ENCODE results near the gene KRT1. TPM values are rescaled to one million over a fixed set of nuclear protein-coding genes. Genes with fewer than 3 reads are reported as not detected.
"Not testable (repeated sequence)": the region's sequence is repeated elsewhere in the genome, so short reads cannot be mapped to it uniquely, and the experiment has no call there.

The KRT1 gene
- total and polyA plus RNA-seq, 2 donors, result 9.3 to 507 TPM

GRCh38 chr12:52672321-52672933 is 7.8 kb downstream of the KRT1 start:
- Histone ChIP-seq H3K36me3 (ENCODE audit: control insufficient read depth in 2 of 2, insufficient read depth in 2 of 2, low read length in 1 of 2) (no peaks in the 10 kb centered on the region), H3K27ac (ENCODE audit: low read depth in 1 of 2, low read length in 1 of 2) (no peak overlapping the region), H3K27me3 (ENCODE audit: control insufficient read depth in 2 of 2, insufficient read depth in 1 of 2, low read length in 1 of 2) (peaks cover 0 to 2% of the 10 kb centered on the region in 2 donors), H3K9me3 (ENCODE audit: control insufficient read depth in 2 of 2, insufficient read depth in 1 of 2, low read length in 1 of 2) (no peaks in the 10 kb centered on the region), H3K4me3 (ENCODE audit: low read length in 2 of 2) (no peak overlapping the region), H3K4me1 (ENCODE audit: control insufficient read depth in 2 of 2, insufficient read depth in 2 of 2, low read length in 2 of 2) (no peaks in the 10 kb centered on the region)
- WGBS, result 92% methylated on average over 2 of the region's 2 CpGs
- no peak for DNase-seq (ENCODE audit: low read depth in 6 of 9, low spot score in 9 of 9)

- no peak overlapping the region for H3K27ac ChIP-seq (ENCODE audit: low read depth in 1 of 2, low read length in 1 of 2)
- over 99% methylated on average over 3 of the region's 3 CpGs for WGBS
- no peaks in the 10 kb centered on the region for H3K9me3 ChIP-seq (ENCODE audit: control insufficient read depth in 2 of 2, insufficient read depth in 1 of 2, low read length in 1 of 2)
- no peak for DNase-seq (ENCODE audit: low read depth in 6 of 9, low spot score in 9 of 9)
- no peaks in the 10 kb centered on the region for H3K4me1 ChIP-seq (ENCODE audit: control insufficient read depth in 2 of 2, insufficient read depth in 2 of 2, low read length in 2 of 2)
- H3K4me3 ChIP-seq (ENCODE audit: low read length in 2 of 2), result no peak overlapping the region
- peaks cover 0 to 2% of the 10 kb centered on the region in 2 donors for H3K27me3 ChIP-seq (ENCODE audit: control insufficient read depth in 2 of 2, insufficient read depth in 1 of 2, low read length in 1 of 2)
- no peaks in the 10 kb centered on the region for H3K36me3 ChIP-seq (ENCODE audit: control insufficient read depth in 2 of 2, insufficient read depth in 2 of 2, low read length in 1 of 2)
These were observed 9.2 kb downstream of the KRT1 start for GRCh38 chr12:52670961-52671360.

GRCh38 chr12:52670506-52670905 is 9.7 kb downstream of the KRT1 start:
- Histone ChIP-seq H3K27me3 (ENCODE audit: control insufficient read depth in 2 of 2, insufficient read depth in 1 of 2, low read length in 1 of 2) (peaks cover 0 to 2% of the 10 kb centered on the region in 2 donors), H3K36me3 (ENCODE audit: control insufficient read depth in 2 of 2, insufficient read depth in 2 of 2, low read length in 1 of 2) (no peaks in the 10 kb centered on the region), H3K4me3 (ENCODE audit: low read length in 2 of 2) (no peak overlapping the region), H3K27ac (ENCODE audit: low read depth in 1 of 2, low read length in 1 of 2) (no peak overlapping the region), H3K4me1 (ENCODE audit: control insufficient read depth in 2 of 2, insufficient read depth in 2 of 2, low read length in 2 of 2) (no peaks in the 10 kb centered on the region), H3K9me3 (ENCODE audit: control insufficient read depth in 2 of 2, insufficient read depth in 1 of 2, low read length in 1 of 2) (no peaks in the 10 kb centered on the region)
- no peak for DNase-seq (ENCODE audit: low read depth in 6 of 9, low spot score in 9 of 9)
- WGBS, result 96% methylated on average over 4 of the region's 4 CpGs

GRCh38 chr12:52669941-52670340 is 10.3 kb downstream of the KRT1 start:
- DNase-seq (ENCODE audit: low read depth in 6 of 9, low spot score in 9 of 9); H3K27me3 ChIP-seq (ENCODE audit: control insufficient read depth in 2 of 2, insufficient read depth in 1 of 2, low read length in 1 of 2); H3K4me3 ChIP-seq (ENCODE audit: low read length in 2 of 2); H3K27ac ChIP-seq (ENCODE audit: low read depth in 1 of 2, low read length in 1 of 2); H3K36me3 ChIP-seq (ENCODE audit: control insufficient read depth in 2 of 2, insufficient read depth in 2 of 2, low read length in 1 of 2); H3K4me1 ChIP-seq (ENCODE audit: control insufficient read depth in 2 of 2, insufficient read depth in 2 of 2, low read length in 2 of 2); H3K9me3 ChIP-seq (ENCODE audit: control insufficient read depth in 2 of 2, insufficient read depth in 1 of 2, low read length in 1 of 2): not testable (repeated sequence)
- over 99% methylated on average over 3 of the region's 3 CpGs for WGBS

GRCh38 chr12:52669426-52669825 is 10.8 kb downstream of the KRT1 start:
- H3K4me3 ChIP-seq (ENCODE audit: low read length in 2 of 2), result no peak overlapping the region
- H3K9me3 ChIP-seq (ENCODE audit: control insufficient read depth in 2 of 2, insufficient read depth in 1 of 2, low read length in 1 of 2), result no peaks in the 10 kb centered on the region
- no peaks in the 10 kb centered on the region for H3K4me1 ChIP-seq (ENCODE audit: control insufficient read depth in 2 of 2, insufficient read depth in 2 of 2, low read length in 2 of 2)
- H3K36me3 ChIP-seq (ENCODE audit: control insufficient read depth in 2 of 2, insufficient read depth in 2 of 2, low read length in 1 of 2), result no peaks in the 10 kb centered on the region
- no peak overlapping the region for H3K27ac ChIP-seq (ENCODE audit: low read depth in 1 of 2, low read length in 1 of 2)
- DNase-seq (ENCODE audit: low read depth in 6 of 9, low spot score in 9 of 9), result no peak
- peaks cover 0 to 2% of the 10 kb centered on the region in 2 donors for H3K27me3 ChIP-seq (ENCODE audit: control insufficient read depth in 2 of 2, insufficient read depth in 1 of 2, low read length in 1 of 2)

- DNase-seq (ENCODE audit: low read depth in 6 of 9, low spot score in 9 of 9), result no peak
- WGBS, result 88% methylated on average over 7 of the region's 7 CpGs
- Histone ChIP-seq H3K27me3 (ENCODE audit: control insufficient read depth in 2 of 2, insufficient read depth in 1 of 2, low read length in 1 of 2) (peaks cover 0 to 2% of the 10 kb centered on the region in 2 donors), H3K36me3 (ENCODE audit: control insufficient read depth in 2 of 2, insufficient read depth in 2 of 2, low read length in 1 of 2) (no peaks in the 10 kb centered on the region), H3K4me3 (ENCODE audit: low read length in 2 of 2) (no peak overlapping the region), H3K9me3 (ENCODE audit: control insufficient read depth in 2 of 2, insufficient read depth in 1 of 2, low read length in 1 of 2) (no peaks in the 10 kb centered on the region), H3K27ac (ENCODE audit: low read depth in 1 of 2, low read length in 1 of 2) (no peak overlapping the region), H3K4me1 (ENCODE audit: control insufficient read depth in 2 of 2, insufficient read depth in 2 of 2, low read length in 2 of 2) (no peaks in the 10 kb centered on the region)
These were observed 12.3 kb downstream of the KRT1 start for GRCh38 chr12:52667931-52668330.

- no peak for DNase-seq (ENCODE audit: low read depth in 6 of 9, low spot score in 9 of 9)
- no peaks in the 10 kb centered on the region for H3K9me3 ChIP-seq (ENCODE audit: control insufficient read depth in 2 of 2, insufficient read depth in 1 of 2, low read length in 1 of 2)
- H3K27me3 ChIP-seq (ENCODE audit: control insufficient read depth in 2 of 2, insufficient read depth in 1 of 2, low read length in 1 of 2), result peaks cover 0 to under 1% of the 10 kb centered on the region in 2 donors
- no peaks in the 10 kb centered on the region for H3K36me3 ChIP-seq (ENCODE audit: control insufficient read depth in 2 of 2, insufficient read depth in 2 of 2, low read length in 1 of 2)
- H3K4me3 ChIP-seq (ENCODE audit: low read length in 2 of 2), result no peak overlapping the region
- H3K27ac ChIP-seq (ENCODE audit: low read depth in 1 of 2, low read length in 1 of 2), result no peak overlapping the region
- peaks cover 0 to under 1% of the 10 kb centered on the region in 2 donors for H3K4me1 ChIP-seq (ENCODE audit: control insufficient read depth in 2 of 2, insufficient read depth in 2 of 2, low read length in 2 of 2)
- WGBS, result 86% methylated on average over 9 of the region's 9 CpGs
These were observed 12.7 kb downstream of the KRT1 start for GRCh38 chr12:52667509-52667908.

GRCh38 chr12:52666471-52666870 is 13.7 kb downstream of the KRT1 start:
- 94% methylated on average over 3 of the region's 3 CpGs for WGBS
- H3K4me3 ChIP-seq (ENCODE audit: low read length in 2 of 2), result no peak overlapping the region
- H3K9me3 ChIP-seq (ENCODE audit: control insufficient read depth in 2 of 2, insufficient read depth in 1 of 2, low read length in 1 of 2), result no peaks in the 10 kb centered on the region
- no peak for DNase-seq (ENCODE audit: low read depth in 6 of 9, low spot score in 9 of 9)
- H3K36me3 ChIP-seq (ENCODE audit: control insufficient read depth in 2 of 2, insufficient read depth in 2 of 2, low read length in 1 of 2), result no peaks in the 10 kb centered on the region
- H3K27me3 ChIP-seq (ENCODE audit: control insufficient read depth in 2 of 2, insufficient read depth in 1 of 2, low read length in 1 of 2), result no peaks in the 10 kb centered on the region
- no peak overlapping the region for H3K27ac ChIP-seq (ENCODE audit: low read depth in 1 of 2, low read length in 1 of 2)
- H3K4me1 ChIP-seq (ENCODE audit: control insufficient read depth in 2 of 2, insufficient read depth in 2 of 2, low read length in 2 of 2), result peaks cover 0 to 7% of the 10 kb centered on the region in 2 donors

- Histone ChIP-seq H3K4me1 (ENCODE audit: control insufficient read depth in 2 of 2, insufficient read depth in 2 of 2, low read length in 2 of 2) (peaks cover 0 to 7% of the 10 kb centered on the region in 2 donors), H3K36me3 (ENCODE audit: control insufficient read depth in 2 of 2, insufficient read depth in 2 of 2, low read length in 1 of 2) (no peaks in the 10 kb centered on the region), H3K9me3 (ENCODE audit: control insufficient read depth in 2 of 2, insufficient read depth in 1 of 2, low read length in 1 of 2) (no peaks in the 10 kb centered on the region), H3K27me3 (ENCODE audit: control insufficient read depth in 2 of 2, insufficient read depth in 1 of 2, low read length in 1 of 2) (no peaks in the 10 kb centered on the region), H3K27ac (ENCODE audit: low read depth in 1 of 2, low read length in 1 of 2) (no peak overlapping the region), H3K4me3 (ENCODE audit: low read length in 2 of 2) (no peak overlapping the region)
- no peak for DNase-seq (ENCODE audit: low read depth in 6 of 9, low spot score in 9 of 9)
These were observed 16.8 kb downstream of the KRT1 start for GRCh38 chr12:52663420-52663819.

GRCh38 chr12:52662918-52663229 is 17.3 kb downstream of the KRT1 start:
- no peak for DNase-seq (ENCODE audit: low read depth in 6 of 9, low spot score in 9 of 9)
- H3K4me1 ChIP-seq (ENCODE audit: control insufficient read depth in 2 of 2, insufficient read depth in 2 of 2, low read length in 2 of 2), result peaks cover 0 to 7% of the 10 kb centered on the region in 2 donors
- H3K36me3 ChIP-seq (ENCODE audit: control insufficient read depth in 2 of 2, insufficient read depth in 2 of 2, low read length in 1 of 2), result no peaks in the 10 kb centered on the region
- no peak overlapping the region for H3K27ac ChIP-seq (ENCODE audit: low read depth in 1 of 2, low read length in 1 of 2)
- no peaks in the 10 kb centered on the region for H3K9me3 ChIP-seq (ENCODE audit: control insufficient read depth in 2 of 2, insufficient read depth in 1 of 2, low read length in 1 of 2)
- H3K27me3 ChIP-seq (ENCODE audit: control insufficient read depth in 2 of 2, insufficient read depth in 1 of 2, low read length in 1 of 2), result no peaks in the 10 kb centered on the region
- no peak overlapping the region for H3K4me3 ChIP-seq (ENCODE audit: low read length in 2 of 2)

Measured in thymus (tissue), 11 donors.